ENCODE measurements around the gene ZFYVE21.

Gene ZFYVE21

DNA sequence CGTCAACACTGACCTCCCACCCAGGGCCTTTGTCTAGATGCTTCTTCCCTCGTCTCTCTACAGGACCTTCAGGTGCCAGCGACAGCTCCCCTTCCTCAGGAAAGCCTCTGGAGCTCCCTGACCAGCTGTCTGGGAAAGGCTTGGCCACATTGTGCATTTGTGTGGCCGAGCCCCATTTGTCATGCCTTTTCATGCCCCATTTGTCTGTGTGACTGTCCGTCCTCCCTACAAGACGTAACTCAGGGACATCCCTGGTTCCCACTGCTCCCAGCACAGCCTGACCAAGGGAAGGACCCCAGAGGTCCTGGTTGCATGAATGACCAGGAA, 23.8 kb downstream of the ZFYVE21 start:
- no peak for DNase-seq (ENCODE audit: low read depth)
- TF ChIP-seq CTCF (IDR thresholded peaks at IDR 0.05; ENCODE audit: low read depth, low read length, missing control alignments): no peak
- no peak overlapping the region for H3K4me3 ChIP-seq (ENCODE audit: low read depth, low read length)

- no peak for TF ChIP-seq CTCF (IDR thresholded peaks at IDR 0.05; ENCODE audit: low read depth, low read length, missing control alignments)
- no peak overlapping the region for H3K4me3 ChIP-seq (ENCODE audit: low read depth, low read length)
- DNase-seq (ENCODE audit: low read depth): no peak
Observed at GRCh38 chr14:103739793-103740501, 24.3 kb downstream of the ZFYVE21 start.

GRCh38 chr14:103740991-103741689, 25.5 kb downstream of the ZFYVE21 start:
- TF ChIP-seq CTCF (IDR thresholded peaks at IDR 0.05; ENCODE audit: low read depth, low read length, missing control alignments): no peak
- no peak overlapping the region for H3K4me3 ChIP-seq (ENCODE audit: low read depth, low read length)
- no peak for DNase-seq (ENCODE audit: low read depth)

GRCh38 chr14:103741876-103742275, 26.3 kb downstream of the ZFYVE21 start:
- no peak for DNase-seq (ENCODE audit: low read depth)
- H3K4me3 ChIP-seq (ENCODE audit: low read depth, low read length): no peak overlapping the region
- no peak for TF ChIP-seq CTCF (IDR thresholded peaks at IDR 0.05; ENCODE audit: low read depth, low read length, missing control alignments)

DNA sequence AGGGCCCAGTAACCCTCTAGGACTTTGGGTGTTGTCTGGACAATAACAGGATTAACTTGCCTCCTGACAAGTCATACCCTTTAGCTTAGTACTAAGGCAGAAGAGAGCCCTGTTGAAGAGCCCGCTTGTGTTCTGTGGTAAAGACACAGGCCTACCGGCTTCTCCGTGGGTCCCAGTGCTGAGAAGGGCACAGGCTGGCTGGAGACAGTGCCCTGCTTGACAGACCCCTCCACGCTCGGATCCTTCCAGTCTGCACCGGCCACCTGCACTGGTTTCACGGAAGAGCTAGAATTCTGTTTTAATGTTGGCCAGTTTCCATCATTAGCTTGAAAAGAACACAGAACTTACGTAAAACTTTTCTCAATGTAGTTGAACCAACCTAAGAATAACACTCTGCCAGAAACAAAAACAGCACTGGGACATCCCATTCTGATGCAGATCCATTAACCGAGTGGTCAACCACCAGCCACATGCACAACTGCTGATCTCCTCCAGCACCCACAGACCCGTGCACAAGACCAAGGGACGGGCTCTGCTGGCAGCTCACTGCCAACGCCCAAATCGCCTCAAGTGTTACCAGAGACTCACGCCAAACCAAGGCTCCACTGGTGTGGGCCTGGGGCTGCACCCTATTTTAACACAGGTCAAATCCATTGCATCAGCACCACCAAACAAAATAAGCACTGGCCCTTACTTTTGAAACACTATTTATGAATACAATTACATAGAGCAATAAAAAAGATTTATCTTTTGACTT, 27.1 kb downstream of the ZFYVE21 start:
- no peak for DNase-seq (ENCODE audit: low read depth)
- TF ChIP-seq CTCF (IDR thresholded peaks at IDR 0.05; ENCODE audit: low read depth, low read length, missing control alignments): no peak
- no peak overlapping the region for H3K4me3 ChIP-seq (ENCODE audit: low read depth, low read length)

DNA sequence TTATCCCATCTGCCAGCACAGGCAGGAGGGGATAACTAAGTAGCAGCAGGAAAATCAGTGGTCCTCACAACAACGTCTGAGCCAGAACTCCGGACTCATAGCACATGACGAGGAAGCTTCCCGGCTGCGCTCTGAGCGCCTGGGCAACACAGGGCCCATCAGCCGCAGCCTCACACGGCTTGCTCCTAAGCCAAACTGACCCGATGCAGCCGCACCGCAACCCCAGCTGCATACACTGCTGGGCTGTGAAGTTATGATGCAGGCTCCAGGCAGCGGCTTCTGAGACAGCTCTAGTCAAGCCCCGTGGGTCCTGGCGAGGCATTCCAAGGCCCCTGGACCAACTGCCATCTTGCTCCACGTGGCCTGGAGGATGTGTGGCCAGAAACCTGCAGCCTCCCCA, 28.1 kb downstream of the ZFYVE21 start:
- TF ChIP-seq CTCF (IDR thresholded peaks at IDR 0.05; ENCODE audit: low read depth, low read length, missing control alignments): no peak
- DNase-seq (ENCODE audit: low read depth): no peak
- no peak overlapping the region for H3K4me3 ChIP-seq (ENCODE audit: low read depth, low read length)

Data from GM12864 (cell line).